ENCODE results near the gene PHF21B. TPM values are rescaled to one million over a fixed set of nuclear protein-coding genes. Genes with fewer than 3 reads are reported as not detected.

The PHF21B gene
- total and polyA plus RNA-seq, 2 donors (not counting 3 experiments of a cell fraction or from before 2014, with no cell fraction given), result not detected

DNA sequence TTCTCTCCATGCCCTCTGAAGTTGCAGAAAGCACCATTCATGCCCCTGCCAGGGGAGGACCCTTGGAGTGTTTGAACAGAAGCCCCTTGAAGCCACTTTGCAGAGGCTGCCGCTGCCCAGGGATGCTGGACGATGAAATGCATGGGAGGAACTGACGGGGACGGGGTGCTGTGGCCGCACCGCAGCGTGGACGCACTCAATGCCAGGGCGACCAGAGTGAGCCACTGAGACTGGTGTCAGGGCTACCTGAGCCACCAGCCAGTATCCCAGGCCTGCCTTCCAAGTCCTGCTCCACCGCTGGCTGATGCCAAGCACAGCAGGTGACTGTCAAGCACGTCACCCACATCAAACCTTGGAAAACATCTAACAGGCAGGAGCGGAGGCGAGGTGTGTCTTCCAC, 17.6 kb downstream of the PHF21B start:
- CTCF ChIA-PET, result no interaction called here
- intact Hi-C loops (cut with micrococcal nuclease) (no loop called here), dilution Hi-C loops (cut with MboI; ENCODE audit: extremely low pct_ligation_motif_present, low sequenced_read_pairs) (no loop called here)
- Histone ChIP-seq H3K4me3 (replicated peaks in 1 of 3; ENCODE audit: insufficient read depth in 1 of 3, low read depth in 1 of 3, low read length in 3 of 3) (no peak overlapping the region), H4K20me1 (replicated peaks; ENCODE audit: control insufficient read depth, extremely low read depth, insufficient read depth, low read length) (no peaks in the 10 kb centered on the region), H3K9ac (replicated peaks; ENCODE audit: extremely low read depth, insufficient read depth, low read length) (no peak overlapping the region), H3K27ac (ENCODE audit: insufficient read depth, low read depth, low read length) (no peak overlapping the region), H3K36me3 (ENCODE audit: control insufficient read depth in 2 of 2, extremely low read depth in 1 of 2, insufficient read depth in 2 of 2, low read length in 2 of 2) (no peaks in the 10 kb centered on the region), H3K9me3 (replicated peaks; ENCODE audit: control insufficient read depth, insufficient read depth, low read length) (no peaks in the 10 kb centered on the region), H3K4me1 (ENCODE audit: control insufficient read depth, extremely low read depth, insufficient read depth, low read length) (no peaks in the 10 kb centered on the region), H3K4me2 (ENCODE audit: insufficient read depth, low read length) (no peak overlapping the region), H2AFZ (ENCODE audit: low read depth, low read length) (no peak overlapping the region), H3K79me2 (ENCODE audit: control insufficient read depth, insufficient read depth, low read length) (no peaks in the 10 kb centered on the region), H3K9me1 (replicated peaks; ENCODE audit: control insufficient read depth, extremely low read depth, insufficient read depth, low read length) (no peaks in the 10 kb centered on the region), H3K27me3 (ENCODE audit: control insufficient read depth in 2 of 2, insufficient read depth in 2 of 2, low read length in 2 of 2) (no peaks in the 10 kb centered on the region)
- POLR2A ChIA-PET, result no interaction called here
- DNase-seq (ENCODE audit: low read depth, low spot score), result no peak
- FAIRE-seq, result no peak
- TF ChIP-seq GATA2 (IDR thresholded peaks at IDR 0.05; ENCODE audit: insufficient read depth, insufficient read length, low read depth, low read length) (no peak), POLR2A (IDR thresholded peaks at IDR 0.05; ENCODE audit: low read depth, low read length) (no peak)
- no TSS peak for BruUV-seq (replicated peaks)

DNA sequence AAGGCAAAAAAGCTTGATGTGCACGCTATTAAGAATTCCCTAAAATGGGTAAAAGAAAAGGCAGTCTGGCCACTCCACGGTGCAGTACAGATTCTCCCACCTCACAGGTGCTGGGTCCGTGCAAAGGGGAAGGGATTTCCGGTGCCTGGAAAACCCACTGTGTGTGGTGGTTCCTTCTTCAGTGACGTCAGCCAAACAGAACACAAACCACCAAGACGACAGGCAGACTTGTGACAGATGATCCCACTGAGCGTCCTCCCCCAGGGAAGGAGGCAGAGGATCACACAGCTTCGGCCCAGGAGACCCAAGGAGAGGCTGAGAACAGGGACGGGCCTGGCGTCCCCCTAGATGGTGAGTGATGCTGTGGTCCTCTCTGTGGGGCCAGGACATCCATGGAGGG, 18.6 kb downstream of the PHF21B start:
- DNase-seq (ENCODE audit: low read depth, low spot score), result no peak
- Histone ChIP-seq H3K4me3 (replicated peaks in 1 of 3; ENCODE audit: insufficient read depth in 1 of 3, low read depth in 1 of 3, low read length in 3 of 3) (no peak overlapping the region), H3K9ac (replicated peaks; ENCODE audit: extremely low read depth, insufficient read depth, low read length) (no peak overlapping the region), H3K4me2 (ENCODE audit: insufficient read depth, low read length) (no peak overlapping the region), H3K27me3 (ENCODE audit: control insufficient read depth in 2 of 2, insufficient read depth in 2 of 2, low read length in 2 of 2) (no peaks in the 10 kb centered on the region), H4K20me1 (replicated peaks; ENCODE audit: control insufficient read depth, extremely low read depth, insufficient read depth, low read length) (no peaks in the 10 kb centered on the region), H3K4me1 (ENCODE audit: control insufficient read depth, extremely low read depth, insufficient read depth, low read length) (no peaks in the 10 kb centered on the region), H3K9me3 (replicated peaks; ENCODE audit: control insufficient read depth, insufficient read depth, low read length) (no peaks in the 10 kb centered on the region), H3K9me1 (replicated peaks; ENCODE audit: control insufficient read depth, extremely low read depth, insufficient read depth, low read length) (no peaks in the 10 kb centered on the region), H3K27ac (ENCODE audit: insufficient read depth, low read depth, low read length) (no peak overlapping the region), H3K79me2 (ENCODE audit: control insufficient read depth, insufficient read depth, low read length) (no peaks in the 10 kb centered on the region), H2AFZ (ENCODE audit: low read depth, low read length) (no peak overlapping the region), H3K36me3 (ENCODE audit: control insufficient read depth in 2 of 2, extremely low read depth in 1 of 2, insufficient read depth in 2 of 2, low read length in 2 of 2) (no peaks in the 10 kb centered on the region)
- POLR2A ChIA-PET, result no interaction called here
- no peak for FAIRE-seq
- CTCF ChIA-PET, result no interaction called here
- TF ChIP-seq GATA2 (IDR thresholded peaks at IDR 0.05; ENCODE audit: insufficient read depth, insufficient read length, low read depth, low read length) (no peak), FOS (IDR thresholded peaks at IDR 0.05; ENCODE audit: borderline replicate concordance, insufficient read depth, low read length) (no peak), EZH2 (IDR thresholded peaks at IDR 0.05; ENCODE audit: borderline replicate concordance, low read depth, low read length, severe bottlenecking) (no peak), POLR2AphosphoS5 (IDR thresholded peaks at IDR 0.05; ENCODE audit: insufficient read depth, low read depth, low read length) (no peak), JUN (IDR thresholded peaks at IDR 0.05; ENCODE audit: borderline replicate concordance, insufficient read depth, insufficient read length, low read depth) (no peak), POLR2A (IDR thresholded peaks at IDR 0.05; ENCODE audit: low read depth, low read length) (no peak), MYC (IDR thresholded peaks at IDR 0.05; ENCODE audit: low read depth, low read length) (no peak)
- TF ChIP-seq, protein P1, sequence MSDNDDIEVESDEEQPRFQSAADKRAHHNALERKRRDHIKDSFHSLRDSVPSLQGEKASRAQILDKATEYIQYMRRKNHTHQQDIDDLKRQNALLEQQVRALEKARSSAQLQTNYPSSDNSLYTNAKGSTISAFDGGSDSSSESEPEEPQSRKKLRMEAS (IDR thresholded peaks at IDR 0.05; ENCODE audit: insufficient read depth, insufficient read length), result no peak
- TF ChIP-seq, protein P2, sequence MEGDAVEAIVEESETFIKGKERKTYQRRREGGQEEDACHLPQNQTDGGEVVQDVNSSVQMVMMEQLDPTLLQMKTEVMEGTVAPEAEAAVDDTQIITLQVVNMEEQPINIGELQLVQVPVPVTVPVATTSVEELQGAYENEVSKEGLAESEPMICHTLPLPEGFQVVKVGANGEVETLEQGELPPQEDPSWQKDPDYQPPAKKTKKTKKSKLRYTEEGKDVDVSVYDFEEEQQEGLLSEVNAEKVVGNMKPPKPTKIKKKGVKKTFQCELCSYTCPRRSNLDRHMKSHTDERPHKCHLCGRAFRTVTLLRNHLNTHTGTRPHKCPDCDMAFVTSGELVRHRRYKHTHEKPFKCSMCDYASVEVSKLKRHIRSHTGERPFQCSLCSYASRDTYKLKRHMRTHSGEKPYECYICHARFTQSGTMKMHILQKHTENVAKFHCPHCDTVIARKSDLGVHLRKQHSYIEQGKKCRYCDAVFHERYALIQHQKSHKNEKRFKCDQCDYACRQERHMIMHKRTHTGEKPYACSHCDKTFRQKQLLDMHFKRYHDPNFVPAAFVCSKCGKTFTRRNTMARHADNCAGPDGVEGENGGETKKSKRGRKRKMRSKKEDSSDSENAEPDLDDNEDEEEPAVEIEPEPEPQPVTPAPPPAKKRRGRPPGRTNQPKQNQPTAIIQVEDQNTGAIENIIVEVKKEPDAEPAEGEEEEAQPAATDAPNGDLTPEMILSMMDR (IDR thresholded peaks at IDR 0.05; ENCODE audit: extremely low read depth in 1 of 2, insufficient read depth in 1 of 2, low read depth in 1 of 2, low read length in 2 of 2), result no peak
- dilution Hi-C loops (cut with MboI; ENCODE audit: extremely low pct_ligation_motif_present, low sequenced_read_pairs), result no loop called here
- BruUV-seq (replicated peaks), result no TSS peak
- intact Hi-C loops (cut with micrococcal nuclease), result no loop called here
